ENCODE data around the gene USHBP1. TPM values are rescaled to one million over a fixed set of nuclear protein-coding genes. Genes with fewer than 3 reads are reported as not detected.
A peak's percentile ranks its signal among the peaks of the same experiment; 100 is the strongest.

Gene USHBP1
- total RNA-seq, 1 experiment from 2014 or later, result not detected

DNA sequence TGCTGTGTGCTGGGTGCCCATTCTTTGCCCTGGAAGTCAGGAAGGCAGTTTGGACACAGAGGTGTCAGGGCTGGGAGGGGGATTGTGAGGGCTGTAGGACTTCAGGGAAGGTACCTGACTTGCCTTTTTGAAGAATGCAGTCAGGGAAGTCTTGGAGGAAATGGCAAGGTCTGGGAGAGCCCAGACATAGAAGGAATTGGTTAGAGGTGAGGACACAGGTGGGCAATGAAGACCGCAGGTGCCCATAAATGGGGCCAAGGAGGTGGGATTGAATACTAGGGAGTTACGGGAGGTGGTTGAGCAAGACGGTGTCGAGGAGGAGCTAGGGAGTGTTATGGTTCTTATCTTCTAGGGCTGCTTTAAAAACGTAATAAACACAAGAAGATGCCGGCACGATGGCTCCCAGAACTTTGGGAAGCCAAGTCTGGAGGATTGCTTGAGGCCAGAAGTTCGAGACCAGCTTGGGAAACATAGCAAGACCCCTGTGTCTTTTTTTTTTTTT is 43.4 kb upstream of the USHBP1 start:
- CTCF ChIA-PET, result no interaction called here
- Histone ChIP-seq H3K4me1 (ENCODE audit: control insufficient read depth, insufficient read depth, low read length) (peaks cover 46% of the 10 kb centered on the region), H3K27ac (ENCODE audit: low read length) (0 out of 2 replicates have a peak overlapping the region, but pooled peaks have one; percentile 23), H3K9me3 (ENCODE audit: control insufficient read depth, insufficient read depth, low read depth, low read length) (no peaks in the 10 kb centered on the region), H3K36me3 (ENCODE audit: control insufficient read depth, insufficient read depth, low read length) (peaks cover 4% of the 10 kb centered on the region; the same call in 1 of the 2 replicates), H3K27me3 (ENCODE audit: control insufficient read depth, insufficient read depth, low read length) (no peaks in the 10 kb centered on the region), H3K4me3 (ENCODE audit: low read depth in 2 of 2, low read length in 2 of 2) (no peak overlapping the region)
- intact Hi-C loops (cut with micrococcal nuclease; ENCODE audit: unreplicated experiment), result loop anchor here (10.0 kb wide), 1 partner anchor 1087 kb away; the partner anchor contains the start of gene LRRC25
- no peak for ATAC-seq
- BruUV-seq (replicated peaks), result no TSS peak
- in situ Hi-C loops (cut with HindIII; ENCODE audit: low pct_unique_long_range_greater_than_20kb, low sequenced_read_pairs), result no loop called here
- TF ChIP-seq, protein P1, sequence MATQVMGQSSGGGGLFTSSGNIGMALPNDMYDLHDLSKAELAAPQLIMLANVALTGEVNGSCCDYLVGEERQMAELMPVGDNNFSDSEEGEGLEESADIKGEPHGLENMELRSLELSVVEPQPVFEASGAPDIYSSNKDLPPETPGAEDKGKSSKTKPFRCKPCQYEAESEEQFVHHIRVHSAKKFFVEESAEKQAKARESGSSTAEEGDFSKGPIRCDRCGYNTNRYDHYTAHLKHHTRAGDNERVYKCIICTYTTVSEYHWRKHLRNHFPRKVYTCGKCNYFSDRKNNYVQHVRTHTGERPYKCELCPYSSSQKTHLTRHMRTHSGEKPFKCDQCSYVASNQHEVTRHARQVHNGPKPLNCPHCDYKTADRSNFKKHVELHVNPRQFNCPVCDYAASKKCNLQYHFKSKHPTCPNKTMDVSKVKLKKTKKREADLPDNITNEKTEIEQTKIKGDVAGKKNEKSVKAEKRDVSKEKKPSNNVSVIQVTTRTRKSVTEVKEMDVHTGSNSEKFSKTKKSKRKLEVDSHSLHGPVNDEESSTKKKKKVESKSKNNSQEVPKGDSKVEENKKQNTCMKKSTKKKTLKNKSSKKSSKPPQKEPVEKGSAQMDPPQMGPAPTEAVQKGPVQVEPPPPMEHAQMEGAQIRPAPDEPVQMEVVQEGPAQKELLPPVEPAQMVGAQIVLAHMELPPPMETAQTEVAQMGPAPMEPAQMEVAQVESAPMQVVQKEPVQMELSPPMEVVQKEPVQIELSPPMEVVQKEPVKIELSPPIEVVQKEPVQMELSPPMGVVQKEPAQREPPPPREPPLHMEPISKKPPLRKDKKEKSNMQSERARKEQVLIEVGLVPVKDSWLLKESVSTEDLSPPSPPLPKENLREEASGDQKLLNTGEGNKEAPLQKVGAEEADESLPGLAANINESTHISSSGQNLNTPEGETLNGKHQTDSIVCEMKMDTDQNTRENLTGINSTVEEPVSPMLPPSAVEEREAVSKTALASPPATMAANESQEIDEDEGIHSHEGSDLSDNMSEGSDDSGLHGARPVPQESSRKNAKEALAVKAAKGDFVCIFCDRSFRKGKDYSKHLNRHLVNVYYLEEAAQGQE (IDR thresholded peaks at IDR 0.05; ENCODE audit: insufficient read depth in 1 of 2, low read depth in 2 of 2, low read length in 1 of 2), result no peak
- TF ChIP-seq, protein P2, sequence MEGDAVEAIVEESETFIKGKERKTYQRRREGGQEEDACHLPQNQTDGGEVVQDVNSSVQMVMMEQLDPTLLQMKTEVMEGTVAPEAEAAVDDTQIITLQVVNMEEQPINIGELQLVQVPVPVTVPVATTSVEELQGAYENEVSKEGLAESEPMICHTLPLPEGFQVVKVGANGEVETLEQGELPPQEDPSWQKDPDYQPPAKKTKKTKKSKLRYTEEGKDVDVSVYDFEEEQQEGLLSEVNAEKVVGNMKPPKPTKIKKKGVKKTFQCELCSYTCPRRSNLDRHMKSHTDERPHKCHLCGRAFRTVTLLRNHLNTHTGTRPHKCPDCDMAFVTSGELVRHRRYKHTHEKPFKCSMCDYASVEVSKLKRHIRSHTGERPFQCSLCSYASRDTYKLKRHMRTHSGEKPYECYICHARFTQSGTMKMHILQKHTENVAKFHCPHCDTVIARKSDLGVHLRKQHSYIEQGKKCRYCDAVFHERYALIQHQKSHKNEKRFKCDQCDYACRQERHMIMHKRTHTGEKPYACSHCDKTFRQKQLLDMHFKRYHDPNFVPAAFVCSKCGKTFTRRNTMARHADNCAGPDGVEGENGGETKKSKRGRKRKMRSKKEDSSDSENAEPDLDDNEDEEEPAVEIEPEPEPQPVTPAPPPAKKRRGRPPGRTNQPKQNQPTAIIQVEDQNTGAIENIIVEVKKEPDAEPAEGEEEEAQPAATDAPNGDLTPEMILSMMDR (IDR thresholded peaks at IDR 0.05), result no peak
- TF ChIP-seq POLR2AphosphoS5 (IDR thresholded peaks at IDR 0.05; ENCODE audit: low read depth, low read length) (no peak), SIN3A (IDR thresholded peaks at IDR 0.05; ENCODE audit: borderline replicate concordance, insufficient read depth, low read depth, low read length) (no peak), TCF7L2 (IDR thresholded peaks at IDR 0.05; ENCODE audit: low read depth, low read length) (no peak)
- DNase-seq (ENCODE audit: low read depth, low spot score), result no peak
- POLR2A ChIA-PET, result interaction anchor here (0.6 kb wide), 1 partner anchor 107 kb away, joined by 10 read pairs; no protein-coding TSS in a partner anchor

DNA sequence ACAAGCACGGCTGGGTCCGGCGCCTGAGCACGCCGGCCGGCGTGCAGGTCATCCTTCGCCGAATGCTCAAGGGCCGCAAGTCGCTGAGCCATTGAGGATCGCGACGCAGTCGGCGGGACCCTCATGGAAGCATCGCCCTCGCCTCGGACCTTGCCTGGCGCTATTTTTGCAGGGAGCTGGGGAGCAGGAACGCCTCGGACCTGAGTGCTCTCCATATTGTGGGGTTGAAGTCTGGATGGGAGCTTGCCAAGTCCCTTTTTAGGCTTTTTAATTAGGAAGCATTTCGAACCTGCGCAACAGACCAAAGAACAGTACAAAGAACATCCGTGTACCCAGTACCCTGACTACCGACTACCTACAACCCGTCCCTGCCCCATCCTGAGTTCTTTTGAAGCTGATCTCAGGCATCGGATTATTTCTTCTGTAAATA is 41.8 kb upstream of the USHBP1 start:
- no peaks in the 10 kb centered on the region for H3K27me3 ChIP-seq (ENCODE audit: control insufficient read depth, insufficient read depth, low read length)
- no peak for DNase-seq (ENCODE audit: low read depth, low spot score)
- ChIA-PET CTCF (interaction anchor here (0.7 kb wide), 1 partner anchor 26 kb away, joined by 3 read pairs; no protein-coding TSS in a partner anchor), POLR2A (interaction anchor here (0.8 kb wide), 1 partner anchor 30 kb away, joined by 3 read pairs; no protein-coding TSS in a partner anchor)
- intact Hi-C loops (cut with micrococcal nuclease; ENCODE audit: unreplicated experiment) (loop anchor here (10.0 kb wide), 1 partner anchor 1089 kb away; the partner anchor contains the start of gene LRRC25), in situ Hi-C loops (cut with HindIII; ENCODE audit: low pct_unique_long_range_greater_than_20kb, low sequenced_read_pairs) (no loop called here)
- peaks cover 39% of the 10 kb centered on the region for H3K4me1 ChIP-seq (ENCODE audit: control insufficient read depth, insufficient read depth, low read length)
- H3K36me3 ChIP-seq (ENCODE audit: control insufficient read depth, insufficient read depth, low read length), result peaks cover 4% of the 10 kb centered on the region; the same call in 1 of the 2 replicates
- H3K4me3 ChIP-seq (ENCODE audit: low read depth in 2 of 2, low read length in 2 of 2), result peak overlapping the region; percentile 60 to 77
- TF ChIP-seq POLR2AphosphoS5 (IDR thresholded peaks at IDR 0.05; ENCODE audit: low read depth, low read length) (no peak), SIN3A (IDR thresholded peaks at IDR 0.05; ENCODE audit: borderline replicate concordance, insufficient read depth, low read depth, low read length) (no peak; the same call in 1 of the 2 replicates), TCF7L2 (IDR thresholded peaks at IDR 0.05; ENCODE audit: low read depth, low read length) (no peak; the same call in 1 of the 2 replicates)
- TF ChIP-seq, protein P2 (IDR thresholded peaks at IDR 0.05), result no peak
- TF ChIP-seq, protein P1 (IDR thresholded peaks at IDR 0.05; ENCODE audit: insufficient read depth in 1 of 2, low read depth in 2 of 2, low read length in 1 of 2), result no peak
- H3K9me3 ChIP-seq (ENCODE audit: control insufficient read depth, insufficient read depth, low read depth, low read length), result no peaks in the 10 kb centered on the region
- BruUV-seq (replicated peaks), result TSS peak; percentile 34
- H3K27ac ChIP-seq (ENCODE audit: low read length), result peak overlapping the region; percentile 92
- ATAC-seq, result no peak; the same call in 1 of the 2 replicates
